Hematopoietic multipotent progenitor cell treated with erythropoietin and hydrocortisone succinate and interleukin-3 and kit ligand, for 15 days (in vitro differentiated cells): ENCODE results near the gene TEDC2.

Experiments used
- DNase-seq: peaks from one replicate; pipeline ENCODE4 v3.0.0-alpha.2; 2015; ENCODE audit warnings: low spot score

Gene TEDC2

GRCh38 chr16:2465653-2466415, 5.9 kb downstream of the TEDC2 start:
- no peak for DNase-seq

GRCh38 chr16:2466667-2467527, 7.0 kb downstream of the TEDC2 start:
- DNase-seq, result no peak

- DNase-seq, result peak; percentile 41
These were observed 7.8 kb downstream of the TEDC2 start for GRCh38 chr16:2467528-2468232.

GRCh38 chr16:2468233-2468724, 8.4 kb downstream of the TEDC2 start:
- DNase-seq, result no peak

- no peak for DNase-seq
These were observed 9.0 kb downstream of the TEDC2 start for GRCh38 chr16:2468725-2469398.

GRCh38 chr16:2469399-2470233, 9.7 kb downstream of the TEDC2 start:
- DNase-seq, result no peak

GRCh38 chr16:2470234-2470601, 10.3 kb downstream of the TEDC2 start:
- DNase-seq, result no peak

- DNase-seq, result no peak
These were observed 10.7 kb downstream of the TEDC2 start for GRCh38 chr16:2470603-2471015.

- no peak for DNase-seq
These were observed 11.2 kb downstream of the TEDC2 start, which contains the start of gene NTN3 for GRCh38 chr16:2471016-2471652. TSS of gene NTN3 (plus strand) at chr16:2471297. CDS start at chr16:2471702, 405 bp downstream.

GRCh38 chr16:2471653-2472487, 12.0 kb downstream of the TEDC2 start:
- DNase-seq, result no peak

GRCh38 chr16:2472488-2472864, 12.6 kb downstream of the TEDC2 start:
- DNase-seq, result no peak

GRCh38 chr16:2472885-2473445, 13.1 kb downstream of the TEDC2 start:
- no peak for DNase-seq

- no peak for DNase-seq
These were observed 13.6 kb downstream of the TEDC2 start for GRCh38 chr16:2473446-2473926.

GRCh38 chr16:2473999-2474876, 14.3 kb downstream of the TEDC2 start:
- DNase-seq, result peak; percentile 75

- DNase-seq, result peak; percentile 82
These were observed 15.0 kb downstream of the TEDC2 start, which contains the start of gene TBC1D24 for GRCh38 chr16:2474877-2475412. TSS of gene TBC1D24 (plus strand) at chr16:2475127. CDS start at chr16:2496149, 21,022 bp downstream.

- no peak for DNase-seq
These were observed 15.8 kb downstream of the TEDC2 start for GRCh38 chr16:2475413-2476344.
